ENCODE results near the gene FAM47E. TPM values are rescaled to one million over a fixed set of nuclear protein-coding genes. Genes with fewer than 3 reads are reported as not detected.

FAM47E gene
- total RNA-seq, 1 experiment from 2014 or later = 2.0 TPM

- no peak overlapping the region for H2BK12ac ChIP-seq (ENCODE audit: insufficient read length, low read depth, low read length)
- no peaks in the 10 kb centered on the region for H3K27me3 ChIP-seq (ENCODE audit: insufficient read depth, low read length)
- no peak overlapping the region for H3K4me3 Mint-ChIP-seq
- no peak overlapping the region for H3K23ac ChIP-seq (ENCODE audit: insufficient read length, low read depth, low read length)
- no peak overlapping the region for H4K8ac ChIP-seq (replicated peaks; ENCODE audit: insufficient read length, low read depth, low read length)
- TF ChIP-seq CTCF (conservative IDR thresholded peaks at IDR 0.05) = no peak
- no peak overlapping the region for H3K9ac ChIP-seq (ENCODE audit: extremely low read depth, insufficient read length, low read length)
- H2AK5ac ChIP-seq (ENCODE audit: insufficient read length, low read length) = no peak overlapping the region
- no peaks in the 10 kb centered on the region for H3K4me1 ChIP-seq (ENCODE audit: insufficient read depth, low read length)
- DNase-seq = no peak
- no peak overlapping the region for H3K27ac Mint-ChIP-seq
- H3K36me3 Mint-ChIP-seq (ENCODE audit: insufficient read depth in 1 of 3, low read depth in 3 of 3) = peaks cover 1 to 10% (median 4%) of the 10 kb centered on the region in 3 experiments; a peak in 5 of 7 replicates
- peaks cover 5% of the 10 kb centered on the region for H3K27me3 Mint-ChIP-seq (ENCODE audit: low read depth)
- no peaks in the 10 kb centered on the region for H3K79me2 ChIP-seq (ENCODE audit: insufficient read depth, low read length)
- no peak overlapping the region for H2BK15ac ChIP-seq (ENCODE audit: low read depth, low read length)
- no peak overlapping the region for H3K56ac ChIP-seq (ENCODE audit: insufficient read length, low read depth, low read length)
- H2BK20ac ChIP-seq (ENCODE audit: low read depth, low read length, poor library complexity, severe bottlenecking) = no peak overlapping the region
- H3K18ac ChIP-seq (ENCODE audit: insufficient read length, low read depth, low read length) = no peak overlapping the region
- H4K20me1 ChIP-seq (ENCODE audit: control insufficient read depth, insufficient read depth, insufficient read length) = no peaks in the 10 kb centered on the region
- no peak overlapping the region for H3K4ac ChIP-seq (ENCODE audit: low read depth, low read length)
- WGBS (ENCODE audit: extremely low coverage, insufficient read length, low lambda C conversion rate) = no CpG with 5 or more reads among the region's 3 CpGs
- peaks cover 4% of the 10 kb centered on the region for H3K9me3 ChIP-seq (ENCODE audit: control insufficient read depth, low read depth, low read length)
- no peaks in the 10 kb centered on the region for H3K79me1 ChIP-seq (ENCODE audit: insufficient read depth, low read depth, low read length, poor library complexity, severe bottlenecking)
- H2BK120ac ChIP-seq (ENCODE audit: low read depth, low read length, poor library complexity, severe bottlenecking) = no peak overlapping the region
- no peak overlapping the region for H4K91ac ChIP-seq (ENCODE audit: insufficient read length, low read depth, low read length)
- peaks cover 11 to 22% of the 10 kb centered on the region in 2 experiments for H3K9me3 Mint-ChIP-seq
- no peak overlapping the region for H3K27ac ChIP-seq (ENCODE audit: insufficient read length, low read depth, low read length)
- H3K4me1 Mint-ChIP-seq = no peaks in the 10 kb centered on the region
- H2AFZ ChIP-seq (ENCODE audit: low read length) = no peak overlapping the region
- no peaks in the 10 kb centered on the region for H3K23me2 ChIP-seq (ENCODE audit: insufficient read length, low read depth, low read length, poor library complexity, severe bottlenecking)
- no peak overlapping the region for H2BK5ac ChIP-seq (ENCODE audit: insufficient read length, low read length)
- H4K5ac ChIP-seq (ENCODE audit: insufficient read length, low read depth, low read length) = no peak overlapping the region
- H3T11ph ChIP-seq (ENCODE audit: low read length) = no peak overlapping the region
- H3K14ac ChIP-seq (ENCODE audit: insufficient read depth, low read length) = no peak overlapping the region
- H3K4me2 ChIP-seq (ENCODE audit: insufficient read depth, insufficient read length, low read length) = no peak overlapping the region
Observed at GRCh38 chr4:76296286-76296820, 44.8 kb downstream of the FAM47E start.

Measured in H9 (cell line).